ENCODE data around the gene C14orf119.
"Not testable (repeated sequence)": the region's sequence is repeated elsewhere in the genome, so short reads cannot be mapped to it uniquely, and the experiment has no call there.

The C14orf119 gene

DNA sequence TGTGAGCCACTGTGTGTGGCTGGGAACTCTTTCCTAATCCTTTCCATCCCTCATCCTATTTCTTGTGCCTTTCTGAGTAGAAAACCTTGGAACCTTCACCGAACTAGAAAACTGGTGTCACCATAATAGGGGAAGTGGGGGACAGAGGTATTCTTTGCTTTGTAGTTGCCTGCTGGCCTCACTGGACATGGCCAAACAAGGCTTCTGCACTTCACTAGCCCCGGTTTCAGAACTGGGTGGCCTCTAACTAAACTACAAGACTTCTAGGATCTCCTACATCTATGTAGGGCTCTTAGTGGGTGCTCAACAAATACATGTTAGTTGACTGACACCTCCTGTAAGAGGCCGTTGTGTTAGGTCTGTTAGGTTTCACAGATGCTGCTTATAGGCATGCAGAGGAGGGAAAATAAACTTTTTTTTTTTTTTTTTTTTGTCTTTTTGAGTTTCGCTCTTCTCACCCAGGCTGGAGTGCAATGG is 10.1 kb downstream of the C14orf119 start:
- Mint-ChIP-seq H3K4me3 (no peak overlapping the region), H3K9me3 (ENCODE audit: low read depth) (no peaks in the 10 kb centered on the region), H3K27me3 (no peaks in the 10 kb centered on the region), H3K4me1 (ENCODE audit: low read depth) (no peaks in the 10 kb centered on the region), H3K27ac (no peak overlapping the region), H3K36me3 (no peaks in the 10 kb centered on the region)

DNA sequence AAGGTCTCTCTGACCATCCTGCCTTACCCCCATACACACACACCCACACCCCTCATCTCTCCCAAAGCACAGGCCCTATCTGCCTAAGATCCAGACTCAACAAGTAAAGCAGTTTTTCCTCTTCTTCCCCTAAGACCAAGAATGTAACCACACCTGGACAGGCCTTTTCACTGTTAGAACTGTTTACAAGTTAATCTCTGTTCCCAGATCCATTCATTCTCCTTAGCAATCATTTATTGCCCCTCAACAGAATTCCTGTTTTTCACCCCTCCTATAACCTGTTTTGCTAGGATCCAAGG is 11.4 kb downstream of the C14orf119 start:
- no peak overlapping the region for H3K4me3 Mint-ChIP-seq
- H3K27ac Mint-ChIP-seq = no peak overlapping the region

DNA sequence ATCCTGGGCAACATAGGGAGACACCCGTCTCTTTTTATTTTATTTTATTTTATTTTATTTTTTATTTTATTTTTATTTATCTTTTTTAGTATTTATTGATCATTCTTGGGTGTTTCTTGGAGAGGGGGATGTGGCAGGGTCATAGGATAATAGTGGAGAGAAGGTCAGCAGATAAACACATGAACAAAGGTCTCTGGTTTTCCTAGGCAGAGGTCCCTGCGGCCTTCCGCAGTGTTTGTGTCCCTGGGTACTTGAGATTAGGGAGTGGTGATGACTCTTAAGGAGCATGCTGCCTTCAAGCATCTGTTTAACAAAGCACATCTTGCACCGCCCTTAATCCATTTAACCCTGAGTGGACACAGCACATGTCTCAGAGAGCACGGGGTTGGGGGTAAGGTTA is 12.3 kb downstream of the C14orf119 start:
- not testable (repeated sequence) for H3K27me3 Mint-ChIP-seq, H3K36me3 Mint-ChIP-seq

More for the DNA sequence above, 11.4 kb downstream of the C14orf119 start:
- no peaks in the 10 kb centered on the region for H3K9me3 Mint-ChIP-seq (ENCODE audit: low read depth)
- H3K27me3 Mint-ChIP-seq = no peaks in the 10 kb centered on the region
- H3K4me1 Mint-ChIP-seq (ENCODE audit: low read depth) = no peaks in the 10 kb centered on the region
- H3K36me3 Mint-ChIP-seq = no peaks in the 10 kb centered on the region

DNA sequence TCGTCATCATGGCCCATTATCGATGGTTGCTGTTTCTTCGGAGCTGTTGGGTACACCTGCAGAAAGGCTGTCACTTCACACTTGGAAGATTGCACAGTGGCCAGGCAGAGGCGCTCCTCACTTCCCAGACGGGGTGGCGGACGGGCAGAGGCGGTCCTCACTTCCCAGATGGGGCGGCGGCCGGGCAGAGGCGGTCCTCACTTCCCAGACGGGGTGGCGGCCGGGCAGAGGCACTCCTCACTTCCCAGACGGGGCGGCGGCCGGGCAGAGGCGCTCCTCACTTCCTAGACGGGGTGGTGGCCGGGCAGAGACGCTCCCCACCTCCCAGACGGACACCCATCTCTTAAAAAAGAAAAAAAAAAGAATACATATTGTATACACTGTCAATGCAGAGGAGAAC is 12.9 kb downstream of the C14orf119 start:
- H3K9me3 Mint-ChIP-seq (ENCODE audit: low read depth); H3K27me3 Mint-ChIP-seq; H3K4me3 Mint-ChIP-seq; H3K27ac Mint-ChIP-seq; H3K36me3 Mint-ChIP-seq; H3K4me1 Mint-ChIP-seq (ENCODE audit: low read depth): not testable (repeated sequence)

More for the DNA sequence above, 12.3 kb downstream of the C14orf119 start:
- not testable (repeated sequence) for H3K4me3 Mint-ChIP-seq; H3K27ac Mint-ChIP-seq; H3K9me3 Mint-ChIP-seq (ENCODE audit: low read depth); H3K4me1 Mint-ChIP-seq (ENCODE audit: low read depth)

DNA sequence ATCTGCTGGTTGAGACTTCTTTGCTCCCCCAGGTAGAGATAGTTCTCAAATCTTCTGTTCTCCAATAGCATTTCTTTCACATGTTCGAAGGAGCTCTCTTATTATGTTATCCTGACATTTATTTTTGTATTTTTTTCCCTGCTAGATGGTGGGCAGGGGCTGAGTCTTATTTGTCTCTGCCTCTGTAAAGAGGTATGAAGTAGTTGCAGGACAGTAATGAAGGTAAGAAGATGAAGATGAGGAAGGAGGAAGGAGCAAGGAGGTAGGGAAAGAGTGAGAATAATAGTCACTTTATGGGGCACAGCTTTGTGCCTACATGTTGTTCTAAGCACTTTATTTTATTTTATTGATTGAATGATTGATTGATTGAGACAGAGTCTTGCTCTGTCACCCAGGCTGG is 14.5 kb downstream of the C14orf119 start:
- Mint-ChIP-seq H3K27me3 (no peaks in the 10 kb centered on the region), H3K9me3 (ENCODE audit: low read depth) (no peaks in the 10 kb centered on the region), H3K4me1 (ENCODE audit: low read depth) (peaks cover under 1% of the 10 kb centered on the region), H3K4me3 (no peak overlapping the region), H3K36me3 (no peaks in the 10 kb centered on the region), H3K27ac (no peak overlapping the region)

DNA sequence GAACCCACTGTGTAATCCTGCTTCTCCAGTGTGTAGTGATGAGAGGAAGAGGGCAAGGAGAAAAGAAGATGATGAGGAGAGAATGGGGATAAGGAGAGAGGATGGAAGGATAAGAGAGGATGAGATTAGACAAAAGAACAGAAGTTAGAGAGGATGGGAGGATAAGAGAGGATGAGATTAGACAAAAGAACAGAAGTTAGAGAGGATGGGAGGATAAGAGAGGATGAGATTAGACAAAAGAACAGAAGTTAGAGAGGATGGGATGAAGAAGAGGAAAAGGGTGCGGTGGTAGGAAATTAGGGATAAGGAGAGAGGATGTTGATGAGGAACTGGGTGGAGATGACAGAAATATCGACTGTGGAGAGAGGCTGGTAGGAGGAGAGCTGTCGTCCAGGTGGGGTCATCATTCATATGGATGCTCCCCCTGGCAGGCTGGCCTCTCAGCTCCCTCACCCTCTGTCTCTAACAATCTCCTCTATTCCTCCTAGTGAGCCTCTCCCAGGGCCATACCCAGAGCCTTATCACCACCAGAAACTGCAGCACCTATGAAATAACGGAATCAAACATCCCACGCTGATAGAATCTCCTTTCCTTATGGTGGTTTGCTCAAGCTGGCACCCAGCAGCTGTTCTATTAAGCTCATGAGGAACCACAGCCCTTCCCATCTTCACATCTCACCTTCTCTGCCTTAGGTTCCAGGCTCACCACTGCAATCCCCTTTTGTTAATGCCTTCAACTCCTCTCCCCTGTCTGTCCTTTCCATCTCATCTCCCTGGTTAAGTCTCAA is 15.5 kb downstream of the C14orf119 start:
- Mint-ChIP-seq H3K9me3 (ENCODE audit: low read depth) (no peaks in the 10 kb centered on the region), H3K4me1 (ENCODE audit: low read depth) (peaks cover 5% of the 10 kb centered on the region), H3K27ac (no peak overlapping the region), H3K27me3 (no peaks in the 10 kb centered on the region), H3K4me3 (no peak overlapping the region), H3K36me3 (no peaks in the 10 kb centered on the region)

DNA sequence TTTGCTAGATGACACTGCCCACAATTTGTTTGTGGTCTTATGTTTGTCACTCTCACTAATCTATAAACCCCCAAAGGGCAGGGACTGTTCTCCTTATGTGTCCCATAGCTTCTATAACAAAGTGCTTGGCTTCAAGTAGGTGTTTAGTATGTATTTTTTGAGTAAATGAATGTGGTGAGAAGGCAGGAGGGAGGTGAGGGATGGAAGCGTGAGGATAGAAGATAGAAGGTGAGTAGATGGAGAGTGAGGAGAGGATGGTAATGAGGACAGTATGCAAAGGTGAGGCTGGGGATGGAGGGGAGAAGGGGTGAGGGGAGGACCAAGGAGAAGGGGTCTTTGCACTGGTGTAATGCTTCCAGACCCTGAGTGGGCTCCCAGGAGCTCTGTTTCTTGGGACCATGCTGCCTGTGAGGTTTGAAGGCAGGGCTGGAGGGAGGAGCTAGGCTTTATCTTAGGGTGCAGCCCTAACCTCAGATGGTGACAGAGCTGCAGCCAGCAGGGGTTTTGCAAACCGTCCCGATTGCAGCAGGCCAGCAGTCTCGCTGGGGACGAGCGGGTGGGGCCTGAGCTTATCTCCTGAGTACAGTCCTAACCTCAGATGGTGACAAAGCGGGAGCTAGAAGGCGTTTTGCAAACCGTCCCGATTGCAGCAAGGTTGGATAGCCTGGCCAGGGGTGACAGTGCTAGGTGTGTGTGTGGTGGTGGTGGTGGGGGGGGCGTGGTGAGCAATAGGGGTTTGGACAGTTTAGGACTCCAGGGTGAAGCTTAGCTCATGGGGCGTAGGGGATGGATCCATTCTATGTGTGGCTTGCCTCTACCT is 17.3 kb downstream of the C14orf119 start:
- Mint-ChIP-seq H3K27ac (no peak overlapping the region), H3K4me3 (no peak overlapping the region), H3K4me1 (ENCODE audit: low read depth) (peaks cover 17% of the 10 kb centered on the region), H3K27me3 (no peaks in the 10 kb centered on the region), H3K9me3 (ENCODE audit: low read depth) (no peaks in the 10 kb centered on the region), H3K36me3 (no peaks in the 10 kb centered on the region)

GRCh38 chr14:23113431-23114119 is 18.3 kb downstream of the C14orf119 start:
- H3K36me3 Mint-ChIP-seq = no peaks in the 10 kb centered on the region
- H3K4me1 Mint-ChIP-seq (ENCODE audit: low read depth) = peaks cover 27% of the 10 kb centered on the region
- H3K4me3 Mint-ChIP-seq = no peak overlapping the region
- H3K9me3 Mint-ChIP-seq (ENCODE audit: low read depth) = no peaks in the 10 kb centered on the region
- no peaks in the 10 kb centered on the region for H3K27me3 Mint-ChIP-seq
- H3K27ac Mint-ChIP-seq = no peak overlapping the region

DNA sequence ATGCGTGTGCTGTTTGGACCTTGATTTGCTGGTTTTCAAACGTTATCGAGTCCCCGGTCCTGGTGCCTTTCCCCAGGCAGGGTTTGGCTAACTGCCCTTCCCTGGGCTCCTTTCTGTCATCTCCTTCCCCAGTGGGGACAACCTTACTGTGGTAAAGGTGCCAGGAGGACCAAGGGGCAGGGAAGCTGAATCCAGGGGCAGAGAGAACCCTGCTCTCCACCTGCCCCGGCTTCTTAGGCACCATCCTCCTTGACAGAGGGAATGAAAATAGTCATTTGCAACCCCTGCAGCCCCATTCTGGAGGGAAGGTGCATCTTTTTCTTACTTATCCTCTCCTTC is 18.8 kb downstream of the C14orf119 start:
- H3K27me3 Mint-ChIP-seq = no peaks in the 10 kb centered on the region
- no peaks in the 10 kb centered on the region for H3K36me3 Mint-ChIP-seq
- peaks cover 31% of the 10 kb centered on the region for H3K4me1 Mint-ChIP-seq (ENCODE audit: low read depth)
- H3K9me3 Mint-ChIP-seq (ENCODE audit: low read depth) = no peaks in the 10 kb centered on the region
- no peak overlapping the region for H3K27ac Mint-ChIP-seq
- no peak overlapping the region for H3K4me3 Mint-ChIP-seq

- Mint-ChIP-seq H3K27me3 (no peaks in the 10 kb centered on the region), H3K27ac (no peak overlapping the region)
These were observed 19.3 kb downstream of the C14orf119 start for GRCh38 chr14:23114669-23115038.

DNA sequence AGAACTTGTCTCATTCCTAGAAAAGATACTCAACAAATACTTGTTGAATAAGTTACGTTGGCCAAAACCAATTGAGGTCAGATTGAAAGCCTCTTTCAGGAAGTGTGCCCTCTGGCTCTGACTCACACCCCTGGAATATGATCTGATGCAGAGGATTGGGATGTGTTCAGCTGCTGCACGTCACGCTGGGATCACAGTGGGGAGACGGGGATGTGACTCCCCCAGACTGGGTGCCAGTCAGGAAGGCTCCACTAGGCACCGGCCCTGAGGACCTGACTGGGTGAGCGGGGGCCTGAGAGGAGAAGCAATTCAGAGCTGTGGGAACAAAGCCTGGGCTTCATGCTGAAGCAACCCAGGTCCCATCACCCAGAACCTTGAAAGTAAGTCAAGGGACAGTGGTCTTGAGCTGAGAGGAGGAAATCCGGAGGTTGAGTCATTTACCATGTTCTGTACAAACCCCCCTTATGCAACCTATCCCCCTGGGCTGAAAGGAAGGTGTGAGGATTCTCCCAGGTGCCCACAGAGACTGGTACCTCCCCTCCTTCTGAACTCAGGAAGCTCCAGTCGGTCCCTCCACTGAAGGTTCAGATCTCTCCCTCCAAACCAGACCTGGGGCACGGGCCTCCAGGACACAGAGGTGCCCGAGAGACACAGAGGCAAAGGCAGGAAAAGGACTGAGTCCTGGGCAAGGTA is 19.9 kb downstream of the C14orf119 start:
- Mint-ChIP-seq H3K4me1 (ENCODE audit: low read depth) (peaks cover 42% of the 10 kb centered on the region), H3K4me3 (no peak overlapping the region), H3K27ac (no peak overlapping the region), H3K27me3 (no peaks in the 10 kb centered on the region), H3K36me3 (no peaks in the 10 kb centered on the region), H3K9me3 (ENCODE audit: low read depth) (no peaks in the 10 kb centered on the region)

More at GRCh38 chr14:23114669-23115038, 19.3 kb downstream of the C14orf119 start:
- no peak overlapping the region for H3K4me3 Mint-ChIP-seq
- H3K4me1 Mint-ChIP-seq (ENCODE audit: low read depth) = peaks cover 36% of the 10 kb centered on the region
- no peaks in the 10 kb centered on the region for H3K9me3 Mint-ChIP-seq (ENCODE audit: low read depth)
- H3K36me3 Mint-ChIP-seq = no peaks in the 10 kb centered on the region

DNA sequence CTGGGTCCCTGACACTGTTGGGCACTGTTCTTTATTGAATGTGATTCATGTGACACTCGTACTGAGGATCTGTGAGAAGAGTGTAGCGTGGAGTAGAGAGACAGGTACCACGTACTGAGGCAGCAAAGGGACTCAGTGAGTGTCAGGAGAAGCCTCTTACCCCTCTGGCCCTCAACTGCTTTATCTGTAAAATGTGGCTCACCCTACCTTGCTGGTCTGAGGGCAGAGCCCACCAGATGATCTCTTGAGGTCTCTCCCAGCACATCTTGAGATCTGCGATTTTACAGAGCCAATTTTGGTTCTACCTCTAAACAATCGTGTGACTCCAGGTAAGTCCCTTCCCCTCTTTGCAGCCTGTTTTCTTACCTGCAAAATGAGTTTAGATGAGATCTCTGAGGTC is 20.6 kb downstream of the C14orf119 start:
- Mint-ChIP-seq H3K36me3 (no peaks in the 10 kb centered on the region), H3K27ac (peak overlapping the region; percentile 28), H3K4me1 (ENCODE audit: low read depth) (peaks cover 49% of the 10 kb centered on the region), H3K4me3 (no peak overlapping the region), H3K27me3 (no peaks in the 10 kb centered on the region), H3K9me3 (ENCODE audit: low read depth) (no peaks in the 10 kb centered on the region)

- H3K4me3 Mint-ChIP-seq = no peak overlapping the region
- no peaks in the 10 kb centered on the region for H3K9me3 Mint-ChIP-seq (ENCODE audit: low read depth)
- peak overlapping the region; percentile 85 for H3K27ac Mint-ChIP-seq
These were observed 22.2 kb downstream of the C14orf119 start for GRCh38 chr14:23117371-23118020.

GRCh38 chr14:23118506-23119362 is 23.4 kb downstream of the C14orf119 start, which contains the start of gene CEBPE:
Gene CEBPE (minus strand): TSS chr14:23119255. CDS start chr14:23119091, 164 bp downstream.
- Mint-ChIP-seq H3K27ac (peak within 1 kb of the TSS; percentile 86), H3K27me3 (no peaks in the 10 kb centered on the region), H3K4me1 (ENCODE audit: low read depth) (peaks cover 59% of the 10 kb centered on the region), H3K4me3 (peak within 1 kb of the TSS; percentile 71), H3K36me3 (no peaks in the 10 kb centered on the region), H3K9me3 (ENCODE audit: low read depth) (no peaks in the 10 kb centered on the region)

More at GRCh38 chr14:23117371-23118020, 22.2 kb downstream of the C14orf119 start:
- H3K27me3 Mint-ChIP-seq = no peaks in the 10 kb centered on the region
- H3K4me1 Mint-ChIP-seq (ENCODE audit: low read depth) = peaks cover 59% of the 10 kb centered on the region
- H3K36me3 Mint-ChIP-seq = no peaks in the 10 kb centered on the region

All from activated naive CD8-positive, alpha-beta T cell (primary cell).